Measurements from ENCODE around the gene EDC3.
A peak's percentile ranks its signal among the peaks of the same experiment; 100 is the strongest.

Gene EDC3

DNA sequence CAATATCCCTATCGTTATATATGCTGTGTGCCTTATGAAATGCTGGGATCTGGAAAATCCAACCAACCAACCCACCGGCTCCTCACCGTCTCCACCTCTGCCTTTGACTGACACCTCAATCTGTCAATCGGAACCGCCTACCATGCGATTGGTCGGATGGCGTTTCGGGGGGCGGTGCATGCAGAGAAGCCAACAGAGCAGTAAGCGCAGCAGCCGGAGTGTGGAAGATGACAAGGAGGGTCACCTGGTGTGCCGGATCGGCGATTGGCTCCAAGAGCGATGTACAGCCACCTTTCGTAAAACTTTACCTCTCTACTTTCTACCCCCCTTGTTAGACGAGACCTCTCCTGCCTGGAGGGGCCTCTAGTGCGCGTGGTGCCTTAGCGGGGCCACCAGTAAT is 73.9 kb downstream of the EDC3 start:
- no peak for DNase-seq

DNA sequence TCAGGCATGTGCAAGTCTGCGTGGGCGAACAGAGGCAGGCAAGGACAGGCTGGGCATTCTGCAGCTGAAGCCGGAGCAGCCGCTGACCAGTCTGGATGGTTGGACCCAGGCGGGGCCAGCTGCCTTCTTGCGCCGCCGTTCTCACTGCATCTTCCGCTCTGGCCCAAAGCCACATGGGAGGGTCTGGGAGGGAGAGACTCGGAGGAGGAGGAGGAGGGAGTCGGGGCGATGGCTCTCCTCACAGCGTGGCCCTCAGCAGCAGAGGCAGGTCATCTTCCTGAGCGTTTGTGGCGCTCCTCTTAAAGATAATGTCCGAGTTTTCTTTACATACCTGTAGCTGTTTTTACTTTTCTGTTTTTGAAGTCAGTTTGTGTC is 74.3 kb downstream of the EDC3 start:
- DNase-seq: no peak

DNA sequence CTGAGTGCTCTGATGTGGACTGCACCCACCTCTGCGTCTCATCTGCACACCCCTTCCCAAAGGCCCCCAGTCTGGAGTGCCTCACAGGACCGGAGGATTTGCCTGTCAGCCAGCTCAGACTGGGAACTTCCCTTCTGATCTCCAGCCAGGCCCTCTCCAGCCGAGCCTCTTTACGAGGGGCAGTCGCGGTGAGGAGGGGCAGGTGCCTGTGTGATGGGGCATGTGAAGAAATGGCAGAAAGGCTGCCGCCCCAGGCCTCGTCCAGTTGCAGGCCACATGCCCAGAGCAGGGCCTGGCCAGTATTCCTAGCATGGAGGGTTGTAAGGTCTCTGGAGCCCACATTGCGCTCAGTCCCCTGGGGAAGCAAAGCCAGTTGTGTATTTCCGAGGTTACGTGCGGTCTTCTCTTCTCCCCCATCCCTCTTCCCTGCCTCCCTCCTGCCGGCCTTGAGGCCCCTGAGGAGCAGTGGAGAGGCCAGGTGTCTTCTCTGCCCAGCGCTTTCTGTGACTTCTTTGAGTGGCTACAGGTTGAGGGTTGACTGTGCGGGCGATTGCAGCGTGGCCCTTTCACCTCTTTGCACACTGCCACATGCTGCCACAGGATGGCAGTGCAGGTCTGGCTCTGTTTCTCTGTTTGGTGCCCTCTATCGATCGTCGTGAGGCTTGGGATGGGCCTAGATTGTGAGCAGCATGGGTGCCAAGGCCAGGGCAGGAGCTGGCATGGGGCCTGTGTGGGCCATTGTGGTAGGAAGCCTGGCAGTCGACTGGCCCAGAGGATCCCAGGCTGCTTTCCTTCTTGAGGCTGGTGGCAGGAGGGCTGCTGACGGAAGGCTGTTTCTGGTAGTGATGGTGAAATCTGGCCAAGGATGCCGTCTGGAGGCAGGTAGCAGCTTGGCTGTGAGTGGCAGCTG is 74.9 kb downstream of the EDC3 start:
- peak; percentile 78 to 85 for DNase-seq

DNA sequence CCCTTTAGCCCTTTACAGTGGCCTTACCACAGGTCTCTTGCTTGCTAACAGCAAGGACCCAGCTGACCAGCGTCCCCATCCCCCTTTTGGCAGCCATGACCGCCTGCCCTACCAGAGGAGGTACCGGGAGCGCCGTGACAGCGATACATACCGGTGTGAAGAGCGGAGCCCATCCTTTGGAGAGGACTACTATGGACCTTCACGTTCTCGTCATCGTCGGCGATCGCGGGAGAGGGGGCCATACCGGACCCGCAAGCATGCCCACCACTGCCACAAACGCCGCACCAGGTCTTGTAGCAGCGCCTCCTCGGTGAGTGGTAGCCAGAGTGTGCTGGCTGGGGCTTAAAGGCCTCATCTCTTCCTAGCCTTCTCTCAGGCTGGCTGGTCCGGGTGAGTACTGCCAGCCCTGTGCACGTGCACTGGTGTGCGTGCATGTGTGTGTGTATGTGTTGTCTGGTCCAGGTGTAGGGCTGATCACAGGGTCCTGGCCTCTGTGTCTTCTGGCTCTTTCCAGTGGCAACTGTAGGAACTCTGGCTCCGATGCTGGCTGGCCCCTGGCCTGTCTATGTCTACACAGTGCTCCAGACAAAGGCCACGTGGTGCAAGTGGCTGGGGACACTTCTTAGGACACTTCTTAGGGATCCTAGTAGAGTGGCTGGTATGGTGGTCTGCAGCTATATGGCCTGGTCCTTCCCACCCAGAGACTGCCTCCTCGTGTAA is 75.7 kb downstream of the EDC3 start:
- DNase-seq: no peak

DNA sequence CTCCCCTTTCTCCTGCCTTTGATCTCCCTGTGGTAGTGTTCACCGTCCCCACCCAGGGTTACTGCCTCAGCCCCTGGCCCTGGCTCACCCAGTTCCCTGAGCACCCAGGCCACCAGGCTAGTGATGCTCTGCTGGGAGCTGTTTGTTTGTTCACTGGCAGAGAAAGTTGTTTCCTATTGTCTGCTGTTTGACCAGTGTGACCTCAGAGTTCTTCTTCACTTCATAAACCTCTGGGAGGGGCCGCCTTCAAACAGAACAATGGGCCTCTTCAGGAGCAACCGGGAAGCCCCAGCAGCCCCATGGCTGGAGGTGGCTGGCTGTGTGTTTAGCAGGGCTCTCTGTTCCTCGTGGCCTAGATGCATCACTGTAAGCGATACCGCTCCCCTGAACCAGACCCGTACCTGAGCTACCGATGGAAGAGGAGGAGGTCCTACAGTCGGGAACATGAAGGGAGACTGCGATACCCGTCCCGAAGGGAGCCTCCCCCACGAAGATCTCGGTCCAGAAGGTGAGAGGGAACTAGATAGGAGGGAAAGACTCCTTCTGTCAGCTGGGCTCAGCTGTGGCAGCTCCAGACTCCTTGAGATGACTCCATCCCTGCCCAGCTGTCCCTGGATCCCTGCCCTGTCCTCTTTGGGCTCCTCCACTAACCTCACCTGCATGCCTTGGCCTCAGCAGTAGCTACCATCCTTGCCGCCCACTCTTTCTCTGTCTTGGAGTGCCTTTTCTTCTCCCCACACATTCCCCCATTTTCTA is 76.8 kb downstream of the EDC3 start:
- DNase-seq: no peak

DNA sequence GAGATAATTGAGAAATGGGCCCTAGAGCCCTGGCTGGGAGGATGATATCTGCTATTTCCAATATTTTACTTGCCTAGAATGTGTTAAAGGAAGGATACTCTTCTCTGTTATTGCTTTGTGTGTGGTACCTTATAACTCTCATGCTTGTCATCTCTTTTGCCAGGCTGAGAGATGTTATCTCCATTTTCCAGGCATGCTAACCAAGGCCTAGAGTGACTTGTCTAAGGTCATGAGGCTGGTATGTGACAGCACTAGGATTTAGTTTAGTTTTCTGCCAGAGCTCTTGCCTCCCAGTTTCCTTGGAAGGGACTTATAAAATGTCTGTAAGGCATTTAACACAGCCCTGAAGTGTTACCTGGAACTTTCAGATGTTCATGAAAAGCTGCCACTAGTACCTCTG is 78.8 kb downstream of the EDC3 start:
- no peak for DNase-seq

DNA sequence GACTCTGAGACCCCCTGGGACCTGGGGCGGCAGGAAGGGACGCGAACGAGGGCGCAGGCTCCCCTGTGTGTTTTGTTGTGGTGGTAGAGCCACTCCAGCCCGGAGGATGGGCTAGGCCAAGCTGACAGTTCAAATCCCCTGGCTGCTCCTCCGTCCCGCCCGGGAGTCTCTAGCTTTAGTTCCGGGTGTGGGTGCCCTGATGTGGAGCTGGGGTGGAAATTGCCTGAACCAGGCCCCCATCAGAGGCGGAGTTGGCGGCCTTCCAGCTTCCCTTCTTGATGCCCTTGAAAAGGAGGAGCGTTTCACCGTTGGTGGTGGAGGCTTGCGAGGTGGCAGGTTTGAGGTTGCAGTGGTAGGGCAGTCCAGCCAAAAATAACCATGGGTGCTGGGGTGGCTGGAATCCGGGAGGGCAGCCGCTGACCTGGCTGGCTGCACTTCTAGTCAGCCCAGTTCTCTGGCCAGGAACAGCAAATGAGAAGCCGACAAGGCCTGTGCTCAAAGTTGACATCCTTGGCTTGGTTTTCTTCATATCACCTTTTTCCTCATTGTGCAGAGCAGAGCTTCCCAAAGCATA is 79.4 kb downstream of the EDC3 start:
- DNase-seq: peak; percentile 45 to 65

DNA sequence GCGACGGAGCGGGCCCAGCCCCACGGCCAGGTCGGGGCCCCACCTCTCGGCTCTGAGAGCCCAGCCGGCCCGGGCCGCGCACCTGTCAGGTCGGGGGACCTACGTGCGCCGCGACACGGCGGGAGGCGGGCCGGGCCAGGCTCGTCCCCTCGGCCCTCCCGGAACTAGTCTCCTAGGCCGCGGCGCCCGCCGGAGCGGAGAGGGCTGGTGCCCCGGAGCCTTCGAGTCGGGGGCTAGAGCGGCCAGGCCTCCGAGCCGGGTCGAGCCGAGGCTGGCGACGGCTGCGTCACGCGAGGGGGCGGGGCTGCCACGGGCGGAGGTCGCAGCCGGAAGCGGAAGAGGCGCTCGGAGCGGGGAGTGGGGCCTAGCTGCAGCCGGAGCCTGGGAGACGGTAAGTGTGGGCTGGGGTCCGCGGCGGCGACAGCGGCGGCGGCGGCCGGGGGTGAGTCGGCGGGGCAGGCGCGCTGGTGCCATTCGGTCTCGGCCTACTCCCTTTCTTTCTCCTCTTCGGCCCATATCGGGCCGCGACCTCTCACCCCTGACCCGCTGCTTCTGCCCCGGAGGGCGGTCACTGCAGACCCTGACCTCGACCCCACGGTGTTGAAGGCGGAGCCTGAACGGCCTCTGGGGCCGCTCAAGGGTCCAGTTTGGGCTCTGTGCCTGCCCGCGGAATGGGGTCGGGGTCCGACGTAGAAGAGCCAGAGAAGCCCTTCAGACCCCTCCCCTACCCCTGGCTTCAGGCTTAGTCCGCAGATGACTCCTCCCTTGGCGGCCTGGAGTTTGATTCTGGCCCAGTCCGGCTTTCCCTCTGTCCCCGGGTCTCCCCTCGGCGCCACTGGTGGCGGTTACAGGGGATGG is 80.1 kb downstream of the EDC3 start, which contains the start of gene CLK3:
Gene CLK3 (plus strand): TSS at position 329 of the 858 bp plus-strand sequence. CDS start 3,361 bp downstream, outside the sequence.
- peak; percentile 82 to 83 for DNase-seq

DNA sequence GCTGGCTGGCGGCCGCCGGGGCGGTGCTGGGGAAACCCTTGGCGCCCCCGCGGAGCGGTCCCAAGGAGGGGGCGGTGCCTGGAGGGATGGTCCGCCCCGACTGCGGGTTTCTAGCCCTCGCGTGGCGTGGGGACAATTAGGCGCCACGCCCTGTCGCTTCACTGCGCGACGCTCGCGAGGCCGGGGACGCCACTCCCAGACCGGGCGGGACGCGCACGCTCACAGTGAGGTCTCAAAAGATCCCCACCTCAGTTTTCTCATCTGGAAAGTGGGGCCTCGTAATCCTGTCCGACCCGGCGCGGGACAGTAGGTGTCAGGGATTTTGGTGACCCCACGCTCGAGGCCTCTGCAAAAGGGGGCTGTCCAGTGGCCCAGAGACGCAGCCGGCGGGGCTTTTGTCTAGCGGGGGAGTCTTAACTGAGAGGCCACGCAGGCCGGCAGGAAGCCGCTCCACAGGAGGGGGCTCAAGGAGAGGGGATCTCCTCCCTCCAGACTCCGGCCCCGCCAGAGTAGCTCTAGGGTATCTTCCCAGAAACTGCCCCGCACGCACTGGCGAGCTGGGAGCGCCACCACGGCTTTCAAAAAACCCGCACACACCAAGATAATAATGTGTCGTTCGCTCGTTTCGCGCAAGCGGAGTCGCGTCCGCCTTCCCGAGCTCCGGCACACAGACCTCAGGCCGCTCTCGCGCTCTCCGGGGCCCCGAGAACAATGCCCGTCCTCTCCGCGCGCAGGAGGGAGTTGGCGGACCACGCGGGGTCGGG is 80.9 kb downstream of the EDC3 start:
- DNase-seq: peak; percentile 40 to 51

DNA sequence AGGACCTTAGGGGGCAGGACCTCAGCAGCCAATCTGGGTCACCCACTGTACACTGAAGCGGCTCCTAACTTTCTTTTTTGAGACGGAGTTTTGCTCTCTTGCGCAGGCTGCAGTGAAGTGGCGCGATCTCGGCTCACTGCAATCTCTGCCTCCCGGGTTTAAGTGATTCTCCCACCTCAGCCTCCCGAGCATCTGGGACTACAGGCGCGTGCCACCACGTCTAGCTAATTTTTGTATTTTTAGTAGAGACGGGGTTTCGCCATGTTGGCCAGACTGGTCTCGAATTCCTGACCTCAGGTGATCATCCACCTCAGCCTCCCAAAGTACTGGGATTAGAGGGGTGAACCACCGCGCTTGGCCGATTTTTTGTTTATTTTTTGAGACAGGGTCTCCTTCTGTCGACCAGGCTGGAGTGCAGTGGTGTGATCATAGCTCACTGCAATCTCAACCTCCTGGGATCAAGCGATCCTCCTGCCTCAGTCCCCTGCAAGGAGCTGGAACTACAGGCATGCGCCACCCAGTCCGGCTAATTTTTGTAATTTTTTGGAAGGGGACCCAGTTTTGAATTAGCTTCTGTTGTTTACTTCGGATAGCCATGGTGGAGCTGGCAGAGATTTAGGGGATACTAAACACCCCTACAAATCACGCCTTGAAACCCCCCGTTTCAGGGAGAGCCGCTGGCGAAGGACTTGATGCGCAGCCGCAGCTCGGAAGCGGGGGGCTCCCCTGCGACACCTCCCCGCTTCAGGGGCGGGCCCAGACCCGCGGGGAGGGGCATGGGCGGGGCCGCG is 81.7 kb downstream of the EDC3 start:
- DNase-seq: peak in 1 of 2 experiments; percentile 13

DNA sequence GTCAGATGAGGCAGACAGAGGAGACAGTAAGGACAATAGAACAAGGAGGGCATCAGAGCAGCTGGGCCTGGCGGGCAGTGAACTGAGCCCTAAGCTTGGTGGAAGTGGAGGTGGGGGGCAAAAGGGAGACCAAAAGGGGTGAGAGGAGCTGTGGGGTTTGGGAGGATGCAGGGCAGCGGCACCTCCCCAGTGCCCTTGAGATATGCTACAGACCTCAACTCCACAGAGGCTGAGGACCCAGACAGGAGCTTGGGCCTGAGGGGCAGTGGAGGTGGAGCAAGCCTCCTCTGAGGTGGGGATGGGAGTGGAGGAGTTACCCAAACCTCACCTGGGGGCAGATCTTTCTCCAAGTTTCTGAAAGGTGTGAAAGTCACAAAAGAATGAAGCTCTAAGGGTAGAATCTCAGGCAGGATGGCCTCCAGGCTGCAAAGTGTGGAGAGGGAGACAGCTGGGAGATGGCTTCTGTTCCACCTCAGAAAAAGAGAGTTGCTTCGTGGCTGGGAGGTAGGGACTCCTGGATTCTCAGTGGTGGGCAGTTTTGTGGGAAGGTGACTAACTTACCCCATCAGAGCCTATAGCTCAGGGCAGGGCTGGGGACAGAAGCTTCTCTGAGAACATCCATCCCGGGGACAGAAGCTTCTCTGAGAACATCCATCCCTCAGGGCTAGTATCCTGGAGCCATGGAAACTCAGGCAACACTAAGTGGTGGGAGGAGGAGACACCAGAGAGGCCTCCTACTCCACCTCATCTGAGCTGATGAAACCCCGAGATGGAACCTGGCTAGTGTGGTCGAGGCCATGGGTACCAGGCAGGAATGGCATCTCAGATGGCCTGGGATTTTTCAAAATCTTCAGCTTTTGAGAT is 82.5 kb downstream of the EDC3 start:
- no peak for DNase-seq

DNA sequence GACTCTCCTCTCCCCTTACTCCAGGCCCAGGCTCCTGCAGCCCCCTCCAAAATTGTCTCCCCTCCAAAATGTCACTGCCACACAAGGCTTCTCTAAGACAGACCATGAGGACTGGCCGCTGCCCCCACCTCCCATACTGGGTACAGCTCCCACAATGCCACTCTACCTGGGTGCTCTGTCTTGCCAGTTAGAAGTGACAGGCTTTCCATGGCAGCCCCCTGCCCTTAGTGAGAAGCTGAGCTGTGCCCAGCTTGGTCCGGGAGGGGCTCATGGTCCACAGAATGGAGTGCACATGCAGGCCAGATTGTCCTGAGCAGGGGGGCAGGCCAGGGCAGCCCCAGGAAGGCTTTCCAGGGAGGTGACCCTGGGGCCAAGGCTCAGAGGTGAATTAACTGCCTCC is 83.1 kb downstream of the EDC3 start:
- no peak for DNase-seq

DNA sequence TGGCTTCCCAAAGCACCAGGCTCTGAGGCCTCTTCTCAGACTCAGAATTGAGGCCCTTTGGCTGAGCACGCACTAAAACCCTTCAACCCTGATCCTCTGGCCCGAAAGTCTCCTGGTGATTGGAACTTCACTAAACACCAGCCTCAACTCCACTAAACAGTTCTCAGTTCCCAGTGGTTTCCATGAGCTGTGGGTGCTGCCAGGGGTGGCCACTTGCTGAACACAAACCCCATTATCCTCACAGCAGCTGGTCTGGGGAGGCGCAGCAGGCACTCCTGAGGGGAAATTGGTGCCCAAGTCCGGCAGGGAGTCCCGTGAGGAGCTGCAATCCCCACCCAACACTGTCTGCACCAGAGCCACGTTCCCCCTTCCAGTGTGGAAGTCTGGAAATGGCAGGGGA is 84.0 kb downstream of the EDC3 start:
- DNase-seq: no peak

DNA sequence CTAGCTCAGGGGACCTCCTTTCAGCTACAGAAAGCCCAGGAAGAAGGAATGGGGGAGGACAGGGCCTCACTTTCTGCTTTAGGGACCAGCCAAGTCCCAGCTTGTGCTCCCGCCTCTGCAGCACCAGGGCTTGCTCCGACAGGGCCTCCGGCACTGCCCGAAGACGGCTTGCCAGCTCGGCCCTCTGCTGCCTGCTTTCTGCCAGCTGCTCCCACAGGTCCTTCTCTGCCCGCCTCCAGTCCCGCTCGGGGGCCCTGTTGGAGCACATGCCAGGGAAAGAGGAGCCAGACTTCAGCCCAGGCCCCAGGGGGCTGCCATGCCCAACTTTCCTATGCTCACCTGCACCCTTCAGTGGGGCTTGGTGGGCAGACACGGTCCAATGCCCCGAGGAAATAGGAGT is 84.5 kb downstream of the EDC3 start:
- DNase-seq: no peak

DNA sequence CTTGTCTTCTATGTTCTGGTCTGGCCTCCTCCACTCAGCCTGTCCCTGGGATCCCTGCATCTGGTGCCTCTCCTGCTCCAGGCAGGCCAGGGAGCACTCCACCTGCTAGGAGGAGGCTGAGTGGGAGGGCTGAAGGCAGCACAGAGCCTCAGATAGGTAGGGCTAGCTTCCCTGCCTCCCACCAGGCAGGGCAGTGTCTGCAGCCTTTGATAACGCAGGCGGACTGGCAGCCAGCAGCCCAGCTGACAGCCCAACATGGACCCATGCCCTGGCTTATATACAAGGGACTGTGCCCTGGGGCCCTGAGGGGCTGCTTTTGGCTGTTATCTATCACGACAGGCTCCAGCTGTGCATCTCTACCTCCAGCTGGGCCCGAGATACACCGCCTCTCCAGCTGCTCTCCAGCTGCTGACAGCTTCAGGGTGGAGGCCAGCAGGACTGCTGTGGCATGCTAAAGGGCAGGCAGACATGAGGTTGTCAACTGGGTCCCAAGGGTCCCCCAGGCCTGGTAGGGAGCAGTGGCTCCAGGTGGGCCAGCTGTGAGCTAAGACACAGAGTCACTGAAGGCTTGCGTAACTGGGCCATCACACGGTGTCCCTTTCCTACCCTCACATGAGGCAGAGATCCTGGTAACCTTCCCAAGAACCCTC is 85.4 kb downstream of the EDC3 start:
- no peak for DNase-seq

DNA sequence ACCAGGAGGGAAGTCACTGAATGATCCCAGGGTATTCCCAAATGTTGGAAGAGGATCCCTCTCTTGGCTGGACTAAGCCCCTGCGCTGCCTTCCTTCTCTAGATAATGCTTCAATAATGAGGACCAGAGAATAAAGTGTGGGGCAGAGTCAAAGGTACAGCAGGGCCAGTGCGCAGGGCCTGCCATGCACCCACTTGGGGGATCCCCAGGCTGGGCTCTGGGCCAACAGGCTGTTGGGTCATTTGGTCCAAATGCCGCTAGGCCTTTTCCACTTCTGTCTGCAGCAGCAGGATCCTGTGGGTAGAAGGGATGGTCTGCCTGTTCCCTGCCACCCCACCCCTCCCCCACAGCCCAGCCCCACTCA is 85.9 kb downstream of the EDC3 start:
- DNase-seq: no peak

DNA sequence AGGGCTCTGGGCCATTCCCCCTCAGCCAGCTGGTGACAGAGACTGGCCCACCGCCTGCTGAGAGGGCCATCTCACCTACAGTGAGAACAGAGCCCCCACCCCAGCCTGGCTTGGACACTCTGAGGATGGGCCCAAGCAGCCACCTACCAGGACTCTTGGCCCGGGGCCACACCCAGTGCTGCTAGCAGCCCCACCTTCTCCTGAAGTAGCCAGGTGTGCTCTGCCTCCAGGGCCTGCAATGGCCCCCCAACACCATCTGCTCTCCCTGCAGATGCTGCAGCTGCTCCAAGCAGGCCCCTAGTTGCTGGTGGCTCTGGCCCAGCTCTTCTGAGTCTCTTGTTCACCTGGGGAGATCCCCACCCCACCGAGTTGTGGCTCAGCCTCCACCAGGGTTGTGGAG is 87.0 kb downstream of the EDC3 start:
- no peak for DNase-seq

DNA sequence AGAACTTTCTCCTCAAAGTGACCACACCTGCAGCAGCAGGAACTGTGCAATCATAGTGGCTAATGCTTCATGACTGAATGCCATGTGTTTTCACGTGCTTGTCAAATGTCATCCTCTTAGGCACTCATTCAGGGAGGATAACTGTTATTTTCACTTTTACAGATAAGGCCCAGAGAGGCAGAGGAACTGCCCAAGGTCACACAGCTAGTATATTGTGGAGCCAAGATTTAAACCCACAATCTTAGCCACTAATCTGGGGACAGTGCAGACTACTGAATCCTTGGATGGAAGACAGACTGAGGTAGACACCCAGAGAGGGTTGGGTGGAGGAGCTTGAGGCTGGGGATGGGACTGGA is 90.1 kb downstream of the EDC3 start:
- no peak for DNase-seq
